Endothelial cell of umbilical vein (primary cell): ENCODE results near the gene PRSS57.

Source experiments
- CTCF ChIP-seq, 2 donors: IDR thresholded peaks; 1 replicate in 1 of 2; 2 replicates in 1 of 2; pipeline ENCODE4 v1.5.1; 2011; ENCODE audit warnings: low read length in 2 of 2, mild to moderate bottlenecking in 2 of 2, moderate library complexity in 2 of 2, control low read depth in 1 of 2, inconsistent platforms in 1 of 2, low read depth in 1 of 2; ENCODE audit not compliant: insufficient read depth in 1 of 2; ENCODE audit errors: extremely low read depth in 1 of 2
- EZH2 ChIP-seq: IDR thresholded peaks from 2 replicates; pipeline ENCODE4 v1.6.1; 2012; ENCODE audit warnings: borderline replicate concordance, low read depth, mild to moderate bottlenecking, moderate library complexity, low read length, inconsistent platforms; ENCODE audit not compliant: severe bottlenecking
- MAX ChIP-seq: IDR thresholded peaks from 2 replicates; pipeline ENCODE4 v1.6.1; 2011; ENCODE audit not compliant: insufficient read depth, insufficient read length
- MYC ChIP-seq: IDR thresholded peaks from one replicate; pipeline ENCODE4 v1.6.1; 2011; ENCODE audit warnings: mild to moderate bottlenecking, low read depth, low read length
- POLR2A ChIP-seq: IDR thresholded peaks from 2 replicates; pipeline ENCODE4 v1.6.1; 2012; ENCODE audit warnings: low read depth, mild to moderate bottlenecking, control low read depth, low read length
- POLR2AphosphoS5 ChIP-seq: IDR thresholded peaks from 2 replicates; pipeline ENCODE4 v1.6.1; 2012; ENCODE audit warnings: low read depth, mild to moderate bottlenecking, control low read depth, low read length, moderate library complexity; ENCODE audit not compliant: insufficient read depth

GRCh38 chr19:642767-643727, 52.2 kb downstream of the PRSS57 start:
- TF ChIP-seq CTCF (IDR thresholded peaks at IDR 0.05; ENCODE audit: extremely low read depth in 1 of 2, insufficient read depth in 1 of 2, low read depth in 1 of 2, low read length in 2 of 2), result no peak
- TF ChIP-seq POLR2A, result no peak
- TF ChIP-seq POLR2AphosphoS5, result no peak
- TF ChIP-seq MAX, result no peak
- no peak for TF ChIP-seq EZH2
- no peak for TF ChIP-seq MYC
